GM21529 (cell line): ENCODE data around the gene RAPH1.

Source experiments
- ATAC-seq: cut with Tn5 transposase; IDR thresholded peaks from one replicate; pipeline ENCODE4 v1.9.1; 2021; ENCODE audit not compliant: unreplicated experiment

RAPH1 gene

GRCh38 chr2:203492965-203493364 lies 42.1 kb downstream of the RAPH1 start:
- ATAC-seq, result no peak

- ATAC-seq, result no peak
Measured at GRCh38 chr2:203490391-203490790, 44.7 kb downstream of the RAPH1 start.

- no peak for ATAC-seq
Measured at GRCh38 chr2:203489531-203489930, 45.6 kb downstream of the RAPH1 start.

- peak; percentile 88 for ATAC-seq
Measured at GRCh38 chr2:203484266-203485112, 50.6 kb downstream of the RAPH1 start.

GRCh38 chr2:203480623-203481022 lies 54.5 kb downstream of the RAPH1 start:
- no peak for ATAC-seq

- no peak for ATAC-seq
Measured at GRCh38 chr2:203476881-203477280, 58.2 kb downstream of the RAPH1 start.

- no peak for ATAC-seq
Measured at GRCh38 chr2:203471323-203471722, 63.8 kb downstream of the RAPH1 start.

- no peak for ATAC-seq
Measured at GRCh38 chr2:203470371-203470770, 64.7 kb downstream of the RAPH1 start.

- no peak for ATAC-seq
Measured at GRCh38 chr2:203469546-203469945, 65.6 kb downstream of the RAPH1 start.

- ATAC-seq, result no peak
Measured at GRCh38 chr2:203463266-203463678, 71.8 kb downstream of the RAPH1 start.

GRCh38 chr2:203462308-203462707 lies 72.8 kb downstream of the RAPH1 start:
- no peak for ATAC-seq

GRCh38 chr2:203461746-203462145 lies 73.4 kb downstream of the RAPH1 start:
- no peak for ATAC-seq

GRCh38 chr2:203455209-203455608 lies 79.9 kb downstream of the RAPH1 start:
- no peak for ATAC-seq

- peak; percentile 79 for ATAC-seq
Measured at GRCh38 chr2:203453858-203454451, 81.1 kb downstream of the RAPH1 start.

- no peak for ATAC-seq
Measured at GRCh38 chr2:203451689-203452088, 83.4 kb downstream of the RAPH1 start.

GRCh38 chr2:203451011-203451410 lies 84.1 kb downstream of the RAPH1 start:
- ATAC-seq, result no peak

- no peak for ATAC-seq
Measured at GRCh38 chr2:203450561-203450960, 84.5 kb downstream of the RAPH1 start.

- no peak for ATAC-seq
Measured at GRCh38 chr2:203446780-203447179, 88.3 kb downstream of the RAPH1 start.

- no peak for ATAC-seq
Measured at GRCh38 chr2:203446071-203446481, 89.0 kb downstream of the RAPH1 start.

GRCh38 chr2:203444738-203445137 lies 90.4 kb downstream of the RAPH1 start:
- ATAC-seq, result no peak

- ATAC-seq, result no peak
Measured at GRCh38 chr2:203442463-203442862, 92.6 kb downstream of the RAPH1 start.

GRCh38 chr2:203441463-203441862 lies 93.6 kb downstream of the RAPH1 start:
- ATAC-seq, result no peak
